HG02938 (cell line): ENCODE results near the gene CLSTN1.
"Not testable (repeated sequence)": the region's sequence is repeated elsewhere in the genome, so short reads cannot be mapped to it uniquely, and the experiment has no call there.

ENCODE experiments used
- ATAC-seq: cut with Tn5 transposase; IDR thresholded peaks from one replicate; pipeline ENCODE4 v1.9.1; 2021; ENCODE audit warnings: mild to moderate bottlenecking, moderate library complexity; ENCODE audit not compliant: unreplicated experiment

CLSTN1 gene

DNA sequence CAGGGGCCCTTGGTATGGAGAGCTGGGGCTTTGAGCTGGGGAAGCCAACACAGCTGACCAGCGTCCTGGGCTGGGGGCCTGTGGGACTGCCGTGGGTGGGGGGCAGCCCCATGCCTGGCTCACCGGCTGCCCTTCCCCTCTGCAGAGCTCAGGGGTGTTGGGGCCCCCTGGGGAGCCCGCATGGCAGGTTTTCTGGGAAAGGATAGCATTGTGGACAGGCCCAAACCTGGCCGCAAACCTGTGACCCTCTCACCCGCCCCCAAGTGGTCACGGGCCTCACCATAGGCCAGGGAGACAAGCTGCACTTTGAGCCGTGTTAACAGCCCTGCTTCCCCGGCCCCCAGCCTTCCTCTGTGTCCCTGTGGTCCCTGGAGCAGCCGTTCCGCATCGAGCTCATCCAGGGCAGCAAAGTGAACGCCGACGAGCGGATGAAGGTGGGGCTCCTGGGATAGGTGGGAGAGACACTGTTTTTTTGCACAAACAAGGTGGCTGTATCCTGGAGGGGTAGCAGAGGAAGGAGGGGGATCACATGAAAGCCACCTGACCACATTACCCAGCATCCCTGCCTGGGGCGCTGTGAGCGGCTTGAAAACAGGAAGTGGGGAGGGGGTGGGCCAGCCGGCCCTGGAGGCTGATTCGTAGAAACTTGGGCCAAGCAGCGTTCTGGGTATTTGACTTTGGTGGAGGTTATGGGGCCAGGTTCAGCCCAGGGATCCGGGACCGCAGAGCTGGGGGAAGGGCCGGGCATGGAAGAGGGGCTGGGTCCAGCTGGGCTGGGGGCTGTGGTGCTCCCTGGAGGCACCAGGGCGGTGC is 106.4 kb downstream of the CLSTN1 start:
- peak; percentile 64 for ATAC-seq

DNA sequence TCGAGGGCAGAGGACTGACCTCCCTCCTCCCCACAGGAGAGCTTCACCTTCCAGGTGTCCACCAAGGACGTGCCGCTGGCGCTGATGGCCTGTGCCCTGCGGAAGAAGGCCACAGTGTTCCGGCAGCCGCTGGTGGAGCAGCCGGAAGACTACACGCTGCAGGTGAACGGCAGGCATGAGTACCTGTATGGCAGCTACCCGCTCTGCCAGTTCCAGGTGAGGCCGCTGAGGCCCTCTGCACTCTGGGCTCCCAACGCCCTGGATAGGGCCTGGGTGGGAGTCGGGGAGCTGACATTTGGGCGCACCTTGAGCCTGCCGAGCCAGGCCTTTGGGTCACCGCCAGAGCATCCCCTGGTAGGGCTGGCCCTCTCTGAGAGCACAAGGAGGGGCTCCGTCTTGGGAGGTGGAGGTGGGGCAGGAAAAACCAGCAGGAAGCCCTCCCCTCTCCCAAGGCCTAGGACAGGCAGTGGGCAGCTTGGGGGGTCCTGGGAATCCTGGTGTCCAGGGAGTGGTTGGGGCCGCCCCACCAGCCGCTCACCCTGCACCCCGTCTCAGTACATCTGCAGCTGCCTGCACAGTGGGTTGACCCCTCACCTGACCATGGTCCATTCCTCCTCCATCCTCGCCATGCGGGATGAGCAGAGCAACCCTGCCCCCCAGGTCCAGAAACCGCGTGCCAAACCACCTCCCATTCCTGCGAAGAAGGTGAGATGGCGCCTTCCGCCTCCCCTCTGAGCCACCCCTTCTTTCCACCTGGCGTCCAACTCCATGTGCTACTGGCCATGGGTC is 107.2 kb downstream of the CLSTN1 start:
- no peak for ATAC-seq

DNA sequence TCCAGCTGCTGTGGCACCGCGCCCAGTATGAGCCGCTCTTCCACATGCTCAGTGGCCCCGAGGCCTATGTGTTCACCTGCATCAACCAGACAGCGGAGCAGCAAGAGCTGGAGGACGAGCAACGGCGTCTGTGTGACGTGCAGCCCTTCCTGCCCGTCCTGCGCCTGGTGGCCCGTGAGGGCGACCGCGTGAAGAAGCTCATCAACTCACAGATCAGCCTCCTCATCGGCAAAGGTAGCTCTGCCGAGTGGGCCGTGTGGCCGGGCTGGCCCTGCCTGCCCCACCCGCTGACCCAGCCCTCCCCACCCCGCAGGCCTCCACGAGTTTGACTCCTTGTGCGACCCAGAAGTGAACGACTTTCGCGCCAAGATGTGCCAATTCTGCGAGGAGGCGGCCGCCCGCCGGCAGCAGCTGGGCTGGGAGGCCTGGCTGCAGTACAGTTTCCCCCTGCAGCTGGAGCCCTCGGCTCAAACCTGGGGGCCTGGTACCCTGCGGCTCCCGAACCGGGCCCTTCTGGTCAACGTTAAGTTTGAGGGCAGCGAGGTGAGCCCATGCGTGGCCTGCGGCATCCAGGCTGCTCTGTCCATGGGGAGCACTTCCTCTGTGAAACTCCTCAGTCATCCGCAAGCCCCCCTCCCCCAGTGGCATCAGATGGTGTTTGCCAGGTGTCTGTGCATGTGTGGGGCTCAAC is 108.1 kb downstream of the CLSTN1 start:
- ATAC-seq, result no peak

DNA sequence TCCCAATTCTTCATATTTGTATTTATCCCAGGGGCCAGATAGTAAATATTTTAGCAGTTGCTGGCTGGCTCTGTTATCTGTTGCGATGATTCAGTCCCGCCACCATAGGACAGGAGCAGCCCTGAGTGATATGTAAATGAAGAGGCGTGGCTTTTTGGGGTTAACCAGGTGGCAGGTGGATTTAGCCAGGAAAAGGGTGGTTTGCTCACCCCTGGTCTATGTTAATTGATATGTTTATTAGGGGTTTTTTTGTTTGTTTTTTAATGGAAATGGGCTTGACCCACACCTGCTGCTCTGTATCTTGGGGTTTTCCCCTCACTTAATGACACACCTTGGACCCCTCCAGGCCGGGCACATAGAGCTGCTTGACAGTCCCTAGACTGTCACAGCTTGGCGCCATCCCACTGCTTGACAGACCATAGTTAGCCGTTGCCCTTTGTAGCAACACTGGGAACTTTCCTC is 109.5 kb downstream of the CLSTN1 start:
- ATAC-seq, result no peak

DNA sequence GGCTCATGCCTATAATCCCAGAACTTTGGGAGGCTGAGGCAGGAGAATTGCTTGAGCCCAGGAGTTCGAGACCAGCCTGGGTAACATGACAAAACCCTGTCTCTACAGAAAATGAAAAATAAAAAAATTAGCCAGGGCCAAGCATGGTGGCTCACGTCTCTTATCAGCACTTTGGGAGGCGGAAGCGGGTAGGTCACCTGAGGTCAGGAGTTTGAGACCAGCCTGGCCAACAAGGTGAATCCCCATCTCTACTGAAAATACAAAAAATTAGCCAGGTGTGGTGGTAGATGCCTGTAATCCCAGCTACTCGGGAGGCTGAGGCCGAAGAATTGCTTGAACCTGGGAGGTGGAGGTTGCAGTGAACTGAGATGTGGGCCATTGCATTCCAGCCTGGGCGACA is 111.0 kb downstream of the CLSTN1 start:
- not testable (repeated sequence) for ATAC-seq

DNA sequence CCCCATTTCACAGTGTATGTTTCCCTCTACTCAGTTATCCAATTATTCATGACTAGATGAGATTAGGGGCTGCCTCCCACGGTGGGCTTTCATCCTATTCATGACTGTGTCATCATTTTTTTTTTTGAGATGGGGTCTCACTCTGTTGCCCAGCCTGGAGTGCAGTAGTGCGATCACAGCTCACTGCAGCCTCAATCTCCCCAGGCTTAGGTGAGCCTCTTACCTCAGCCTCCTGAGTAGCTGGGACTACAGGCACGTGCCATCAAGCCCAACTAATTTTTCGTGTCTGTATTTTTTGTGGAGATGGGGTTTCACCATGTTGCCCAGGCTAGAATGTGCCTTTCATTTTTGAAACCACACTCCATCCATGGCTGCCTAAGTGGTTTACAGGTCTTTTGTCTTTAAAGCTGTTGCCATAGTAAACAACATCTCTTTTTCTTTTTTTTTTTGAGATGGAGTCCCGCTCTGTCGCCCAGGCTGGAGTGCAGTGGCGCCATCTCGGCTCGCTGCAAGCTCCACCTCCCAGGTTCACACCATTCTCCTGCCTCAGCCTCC is 112.2 kb downstream of the CLSTN1 start:
- ATAC-seq, result no peak

DNA sequence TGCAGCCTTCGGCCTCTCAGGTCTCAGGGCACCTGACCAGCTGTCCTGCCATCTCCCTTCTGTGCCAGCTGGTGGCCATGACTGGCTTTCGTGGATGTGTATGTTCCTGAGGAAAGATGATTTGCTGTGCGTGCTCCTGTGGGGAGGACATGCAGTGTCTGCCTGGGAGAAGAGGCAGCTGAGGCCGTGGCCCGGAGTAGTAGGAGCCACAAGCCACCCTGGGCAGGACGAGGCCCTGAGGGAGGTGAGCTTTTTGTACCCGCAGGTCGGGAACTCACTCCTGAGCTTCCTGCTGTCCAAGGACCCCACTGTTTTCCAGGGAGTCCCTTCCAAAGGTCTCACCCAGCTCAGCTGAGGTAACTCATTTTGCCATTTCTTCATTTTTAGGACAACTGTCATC is 113.7 kb downstream of the CLSTN1 start:
- no peak for ATAC-seq

DNA sequence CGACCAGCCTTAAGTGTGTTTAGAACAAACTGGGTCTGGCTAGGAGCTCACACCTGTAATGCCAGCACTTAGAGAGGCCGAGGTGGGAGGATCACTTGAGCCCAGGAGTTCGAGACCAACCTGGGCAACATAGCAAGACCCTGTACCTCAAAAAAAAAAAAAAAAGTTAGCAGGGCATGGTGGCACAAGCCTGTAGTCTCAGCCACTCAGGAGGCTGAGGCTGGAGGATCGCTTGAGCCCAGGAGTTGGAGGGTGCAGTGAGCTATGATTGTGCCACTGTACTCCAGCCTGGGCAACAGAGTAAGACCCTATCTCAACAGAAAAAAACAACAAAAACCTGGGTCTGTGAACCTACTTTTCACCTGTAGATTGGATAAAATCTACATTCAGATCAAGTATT is 117.6 kb downstream of the CLSTN1 start:
- ATAC-seq, result no peak

DNA sequence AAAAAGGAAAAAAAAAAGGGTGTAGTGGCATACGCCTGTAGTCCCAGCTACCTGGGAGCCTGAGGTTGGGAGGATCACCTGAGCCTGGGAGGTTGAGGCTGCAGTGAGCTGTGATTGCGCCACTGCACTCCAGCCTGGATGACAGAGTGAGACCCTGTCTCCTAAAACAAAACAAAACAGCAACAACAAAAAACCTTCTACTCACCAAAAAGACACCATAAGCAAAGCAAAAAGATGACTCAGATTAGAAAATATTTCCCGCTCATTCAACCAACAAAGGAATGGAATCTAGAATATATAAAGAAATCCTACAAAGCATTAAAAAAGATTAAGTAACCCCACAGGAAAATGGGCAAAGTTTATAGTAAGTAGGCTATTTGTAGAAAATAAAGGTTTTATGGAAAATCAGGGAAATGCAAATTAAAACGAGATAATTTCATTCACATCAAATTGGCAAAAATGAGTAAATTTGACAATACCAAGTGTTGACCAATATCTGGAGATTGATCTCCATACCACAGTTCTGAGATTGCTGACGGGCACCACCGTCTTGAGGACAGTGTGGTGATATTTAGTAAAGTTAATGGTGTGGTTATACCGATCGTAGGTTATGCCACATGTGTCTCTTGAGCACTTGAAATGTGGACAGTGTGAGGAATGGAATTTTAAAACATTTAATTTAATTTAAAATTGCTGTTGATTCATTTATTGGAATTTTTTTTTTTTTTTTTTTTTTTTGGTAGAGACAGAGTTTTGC is 118.2 kb downstream of the CLSTN1 start:
- no peak for ATAC-seq

DNA sequence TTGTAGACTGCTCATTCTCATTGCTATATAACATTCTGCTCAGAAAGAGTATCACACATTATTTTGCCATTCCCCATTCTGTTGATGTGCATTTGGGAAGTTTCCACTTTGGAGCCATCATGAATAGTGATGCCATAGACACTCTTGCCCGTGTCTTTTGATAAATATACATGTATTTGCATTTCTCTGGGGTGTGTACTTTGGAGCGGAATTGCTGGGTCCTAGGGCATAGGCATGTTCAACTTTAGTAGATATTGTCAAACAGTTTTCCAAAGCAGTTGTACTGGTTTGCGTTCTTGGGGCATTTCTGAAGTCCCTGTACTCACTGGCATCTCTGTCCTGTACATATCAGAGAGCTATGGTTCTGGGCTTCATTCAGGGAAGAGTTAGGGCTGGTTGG is 120.1 kb downstream of the CLSTN1 start:
- no peak for ATAC-seq

DNA sequence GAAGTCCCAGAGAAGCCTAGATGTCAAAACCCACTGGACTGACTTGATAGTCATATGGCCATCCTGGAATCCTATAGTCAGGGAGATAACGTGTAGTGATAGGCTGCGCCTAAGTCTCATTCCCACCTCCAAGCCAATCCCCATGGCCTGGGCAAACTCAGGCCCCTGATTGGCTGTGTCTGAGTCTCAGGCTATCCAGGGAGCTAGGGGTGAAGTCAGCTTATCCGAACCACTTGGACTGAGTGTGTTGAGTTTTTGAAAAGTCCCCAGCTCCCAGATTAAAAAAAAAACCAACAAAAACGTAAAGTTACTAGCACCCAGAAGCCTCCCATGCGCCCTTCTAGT is 120.6 kb downstream of the CLSTN1 start:
- ATAC-seq, result no peak

DNA sequence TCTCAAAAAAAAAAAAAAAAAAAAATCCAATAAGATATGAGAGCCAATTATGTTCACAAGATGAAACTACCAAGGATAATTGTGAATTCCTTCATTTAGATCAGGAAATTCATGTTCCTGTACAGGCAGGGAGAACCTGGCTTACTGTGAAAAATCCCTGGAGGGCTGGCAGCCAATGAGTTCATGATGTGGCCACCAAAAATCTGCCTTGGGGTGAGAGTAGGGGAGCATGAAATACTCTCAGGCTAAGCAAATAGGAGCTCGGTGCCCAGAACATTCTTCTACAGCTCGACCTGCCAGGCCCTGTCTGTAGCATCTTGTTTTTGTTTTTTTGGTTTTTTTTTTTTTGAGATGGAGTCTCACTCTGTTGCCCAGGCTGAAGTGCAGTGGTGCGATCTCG is 122.1 kb downstream of the CLSTN1 start:
- ATAC-seq, result no peak

DNA sequence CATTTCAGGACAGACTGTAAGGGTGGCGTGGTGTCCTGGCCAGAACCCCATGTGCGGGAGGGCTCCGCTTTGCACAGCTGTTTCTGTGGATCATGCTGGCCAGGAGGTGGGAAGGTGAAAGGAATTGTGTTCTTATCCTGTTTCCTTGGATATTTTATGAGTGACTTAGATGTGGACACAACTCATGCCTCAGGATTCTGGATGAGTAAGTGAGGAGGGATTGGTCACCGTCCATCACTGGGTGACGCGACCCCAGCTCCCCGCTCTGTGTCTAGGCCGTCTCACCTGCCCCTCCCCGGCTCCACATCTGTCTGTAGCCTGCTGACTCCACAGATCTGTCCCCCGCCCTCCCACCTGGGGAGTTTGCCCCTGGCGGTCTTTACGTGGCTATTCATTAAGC is 123.4 kb downstream of the CLSTN1 start:
- no peak for ATAC-seq

DNA sequence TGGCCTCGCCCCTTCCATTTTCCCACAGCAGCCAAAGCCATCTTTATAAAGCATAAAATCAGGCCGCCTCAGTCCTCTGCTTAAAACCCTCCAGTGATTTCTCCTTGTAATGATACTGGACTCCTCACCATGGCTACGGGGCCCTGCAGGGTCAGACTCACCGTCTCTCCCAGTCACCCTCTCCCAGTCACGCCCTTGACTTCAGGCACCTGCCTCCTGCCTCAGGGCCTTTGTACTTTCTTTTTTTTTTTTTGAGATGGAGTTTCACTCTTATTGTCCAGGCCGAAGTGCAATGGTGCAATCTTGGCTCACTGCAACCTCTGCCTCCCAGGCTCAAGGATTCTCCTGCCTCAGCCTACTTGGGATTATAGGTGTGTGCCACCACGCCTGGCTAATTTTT is 124.4 kb downstream of the CLSTN1 start:
- ATAC-seq, result no peak

DNA sequence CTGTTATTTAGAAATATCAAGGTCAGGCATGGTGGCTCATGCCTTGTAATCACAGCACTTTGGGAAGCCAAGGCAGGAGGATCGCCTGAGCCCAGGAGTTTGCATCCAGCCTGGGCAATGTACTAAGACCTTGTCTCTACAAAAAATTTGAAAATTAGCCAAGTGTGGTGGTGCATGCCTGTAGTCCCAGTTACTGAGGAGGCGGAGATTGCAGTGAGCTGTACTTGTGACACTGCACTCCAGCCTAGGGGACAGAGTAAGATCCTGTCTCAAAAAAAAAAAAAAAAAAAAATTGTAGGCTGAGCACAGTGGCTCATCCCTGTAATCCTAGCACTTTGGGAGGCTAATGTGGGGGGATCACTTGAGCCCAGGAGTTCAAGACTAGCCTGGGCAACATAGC is 127.0 kb downstream of the CLSTN1 start:
- ATAC-seq, result no peak

DNA sequence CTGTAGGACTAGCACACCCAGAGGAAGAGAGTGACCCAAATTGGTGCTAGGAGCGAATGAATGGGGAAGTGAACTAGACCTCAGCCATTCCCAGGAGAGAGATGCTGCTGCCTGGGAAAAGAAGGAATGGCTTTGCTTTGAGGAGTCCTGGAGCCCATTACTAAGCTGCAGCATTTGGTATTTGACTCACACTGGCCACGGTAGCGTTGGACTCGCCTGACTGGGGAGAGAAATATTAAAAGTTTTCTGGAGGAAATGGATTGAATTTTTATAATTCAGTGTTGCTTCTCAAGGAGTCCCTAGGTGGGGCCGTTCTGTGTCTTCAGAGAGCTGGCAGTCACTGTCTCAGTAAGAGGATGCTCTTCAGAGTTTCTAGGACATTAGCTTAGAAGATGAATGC is 132.1 kb downstream of the CLSTN1 start:
- ATAC-seq, result no peak

DNA sequence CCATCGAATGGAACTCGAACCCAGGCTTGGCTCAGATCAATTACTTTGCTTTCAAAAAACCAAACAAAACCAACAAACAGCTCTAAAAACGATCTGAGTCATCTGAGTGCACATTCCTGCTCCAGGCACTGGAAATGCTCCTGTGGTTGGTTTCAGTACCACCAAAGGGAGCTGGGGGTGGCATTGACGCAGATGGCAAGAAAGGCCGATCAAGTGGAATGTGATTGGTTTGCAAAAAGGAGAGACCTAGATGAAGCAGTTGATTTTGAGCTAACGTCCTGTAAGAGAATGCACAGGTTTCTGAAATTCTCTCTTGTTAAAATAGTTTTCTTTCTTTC is 132.7 kb downstream of the CLSTN1 start:
- no peak for ATAC-seq

DNA sequence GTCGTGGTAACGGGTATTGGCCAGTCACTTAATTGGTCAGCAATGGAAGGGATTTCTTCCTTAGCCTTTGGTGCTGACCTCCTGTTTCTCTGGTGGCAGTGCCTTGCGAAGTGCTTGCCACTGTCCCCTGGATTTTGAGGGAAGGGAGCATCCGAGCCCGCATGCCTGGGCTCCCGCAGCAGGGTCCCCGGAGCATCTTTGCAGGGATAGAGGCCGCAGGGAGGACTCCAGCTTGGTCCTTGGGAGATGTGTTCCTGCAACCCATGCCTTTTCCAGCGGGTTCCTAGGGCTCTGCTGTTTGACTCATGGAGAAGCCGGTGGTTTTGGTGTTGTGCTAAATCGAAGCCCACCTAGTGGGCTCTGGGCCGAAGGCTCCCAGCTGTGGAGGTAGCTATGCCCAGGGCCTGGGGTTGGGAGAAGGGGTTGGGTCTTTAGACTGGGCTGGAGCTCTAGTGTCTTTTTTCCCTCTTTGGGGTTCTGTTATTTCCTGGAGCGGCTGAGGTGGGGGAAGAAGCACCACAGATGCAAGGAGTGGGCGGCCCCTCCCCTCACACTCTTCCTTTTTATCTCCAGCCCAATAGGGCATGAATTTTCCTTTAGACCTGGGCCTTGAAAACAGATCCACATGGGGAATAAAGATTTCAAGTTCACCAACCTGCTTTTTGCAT is 133.2 kb downstream of the CLSTN1 start:
- ATAC-seq, result no peak

DNA sequence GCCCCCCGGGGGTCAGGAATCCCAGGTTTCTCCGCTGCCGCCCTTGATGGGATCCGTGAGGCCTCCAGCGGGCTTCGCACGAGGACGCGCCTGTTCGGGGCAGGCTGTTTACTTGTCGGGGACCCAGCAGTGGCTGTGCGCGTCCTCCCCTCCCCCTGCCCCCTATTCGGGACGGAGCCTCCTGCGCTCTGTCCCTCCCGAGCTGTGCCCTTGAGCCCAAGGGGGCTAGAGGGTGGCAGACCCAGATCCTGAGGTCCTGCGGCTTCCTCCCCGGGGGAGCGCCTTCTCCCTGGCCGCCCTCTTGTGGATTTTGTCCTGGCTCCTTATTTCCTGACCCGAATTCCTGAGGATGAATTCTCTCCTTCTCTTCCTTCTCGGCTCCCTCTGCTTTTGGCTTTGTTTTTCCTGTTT is 133.8 kb downstream of the CLSTN1 start:
- ATAC-seq, result no peak

DNA sequence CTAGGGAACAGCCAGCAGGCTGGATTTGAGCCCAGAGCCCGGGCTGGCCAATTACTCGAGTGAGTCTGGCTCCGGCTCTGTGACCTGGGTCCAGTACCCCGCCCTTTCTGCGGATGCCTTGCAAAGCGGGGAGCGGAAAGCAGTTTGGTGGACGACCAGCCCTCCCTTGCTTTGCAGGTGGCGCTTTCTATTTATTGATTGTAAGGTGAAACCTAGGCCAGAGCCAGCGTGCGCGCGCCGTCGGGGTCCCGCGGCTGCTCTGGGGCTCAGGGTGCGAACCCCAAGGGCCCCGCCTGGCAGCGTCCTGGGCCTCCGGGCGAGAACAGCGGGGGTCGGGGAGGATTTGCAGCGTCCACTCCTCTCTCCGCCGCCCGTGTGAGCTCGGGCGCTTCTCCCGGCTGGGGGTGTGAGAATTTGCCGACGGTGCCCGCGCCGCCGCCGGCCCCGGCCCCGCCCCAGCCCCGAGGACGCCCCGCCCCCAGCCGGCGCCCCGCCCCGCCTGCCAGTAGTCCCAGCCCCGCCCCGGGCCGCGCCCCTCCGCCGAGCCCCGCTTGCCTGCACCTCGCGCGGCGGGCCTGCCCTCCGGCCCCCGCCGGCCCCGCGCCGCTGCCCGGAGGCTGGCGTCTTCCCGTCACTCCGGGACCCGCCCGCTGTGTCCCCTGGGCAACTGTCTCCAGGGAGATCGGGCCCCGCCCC is 134.6 kb downstream of the CLSTN1 start:
- peak; percentile 43 for ATAC-seq
